Erythroblast (primary cell): ENCODE results near the gene IRF3.

Experiments used
- GATA1 ChIP-seq: IDR thresholded peaks from 2 replicates; pipeline ENCODE4 v1.6.1; 2011; ENCODE audit warnings: low read depth, mild to moderate bottlenecking, control low read depth, low read length, moderate library complexity
- POLR2A ChIP-seq: IDR thresholded peaks from 2 replicates; pipeline ENCODE4 v1.6.1; 2011; ENCODE audit warnings: mild to moderate bottlenecking, low read length

DNA sequence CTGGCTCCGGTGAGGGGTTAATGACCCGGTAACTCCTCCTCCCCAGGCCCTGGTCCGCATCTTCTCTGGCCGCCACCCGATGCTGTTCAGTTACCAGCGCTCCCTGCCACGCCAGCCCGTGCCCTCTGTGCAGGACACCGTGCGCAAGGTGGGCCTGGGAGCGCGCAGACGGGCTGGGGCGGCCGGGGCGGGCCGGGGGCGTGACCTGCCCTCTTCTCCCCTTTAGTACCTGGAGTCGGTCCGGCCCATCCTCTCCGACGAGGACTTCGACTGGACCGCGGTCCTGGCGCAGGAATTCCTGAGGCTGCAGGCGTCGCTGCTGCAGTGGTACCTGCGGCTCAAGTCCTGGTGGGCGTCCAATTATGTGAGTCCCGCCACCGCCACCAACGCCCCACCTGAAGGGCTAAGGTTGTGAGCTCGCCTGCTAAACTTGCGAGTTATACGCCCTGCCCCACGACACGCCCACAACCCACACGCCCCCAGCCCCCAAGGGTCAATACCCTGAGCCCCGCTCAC lies 35.7 kb upstream of the IRF3 start:
- TF ChIP-seq POLR2A (no peak), GATA1 (no peak)
